Osteoblast (primary cell): ENCODE measurements around the gene PCCA. TPM values are rescaled to one million over a fixed set of nuclear protein-coding genes. Genes with fewer than 3 reads are reported as not detected.
A peak's percentile ranks its signal among the peaks of the same experiment; 100 is the strongest.
"Not testable (repeated sequence)": the region's sequence is repeated elsewhere in the genome, so short reads cannot be mapped to it uniquely, and the experiment has no call there.

Experiments used
- DNase-seq: peaks from one replicate; pipeline ENCODE4 v3.0.0; 2011; ENCODE audit warnings: low spot score, mixed read lengths; ENCODE audit not compliant: insufficient read length; ENCODE audit errors: missing footprints
- H2AFZ ChIP-seq: 2 replicates; pipeline ENCODE4 v1.6.0; 2011; ENCODE audit warnings: mild to moderate bottlenecking, low read length
- H3K27ac ChIP-seq: 2 replicates; pipeline ENCODE4 v1.5.1; 2011; ENCODE audit warnings: mild to moderate bottlenecking, low read depth, low read length, moderate library complexity
- H3K27me3 ChIP-seq: 2 replicates; pipeline ENCODE4 v1.6.0; 2012; ENCODE audit warnings: mild to moderate bottlenecking, control low read depth, inconsistent platforms, low read length, moderate library complexity; ENCODE audit not compliant: insufficient read depth
- H3K36me3 ChIP-seq: 2 replicates; pipeline ENCODE4 v1.5.1; 2011; ENCODE audit warnings: mild to moderate bottlenecking, low read length, control low read depth, moderate library complexity; ENCODE audit not compliant: insufficient read depth
- H3K4me1 ChIP-seq: 2 replicates; pipeline ENCODE4 v1.5.1; 2011; ENCODE audit warnings: mild to moderate bottlenecking, low read length, control low read depth, moderate library complexity; ENCODE audit not compliant: insufficient read depth
- H3K4me2 ChIP-seq: 2 replicates; pipeline ENCODE4 v1.6.0; 2011; ENCODE audit warnings: mild to moderate bottlenecking, low read length; ENCODE audit not compliant: insufficient read depth
- H3K4me3 ChIP-seq: fragments of 200-600 bp; sonication (generic); 3 replicates; pipeline ENCODE4 v1.5.1; 2012; ENCODE audit warnings: mild to moderate bottlenecking, low read length, inconsistent platforms; ENCODE audit not compliant: insufficient read depth
- H3K79me2 ChIP-seq: 2 replicates; pipeline ENCODE4 v1.6.0; 2012; ENCODE audit warnings: mild to moderate bottlenecking, low read length, control low read depth, inconsistent platforms; ENCODE audit not compliant: insufficient read depth
- H3K9me3 ChIP-seq: 2 replicates; pipeline ENCODE4 v1.5.1; 2011; ENCODE audit warnings: low read depth, low read length, control low read depth
- H4K20me1 ChIP-seq: 2 replicates; pipeline ENCODE4 v1.6.0; 2012; ENCODE audit warnings: mild to moderate bottlenecking, low read length, control low read depth; ENCODE audit not compliant: insufficient read depth
- CTCF ChIP-seq: IDR thresholded peaks from 2 replicates; pipeline ENCODE4 v1.5.1; 2011; ENCODE audit warnings: mild to moderate bottlenecking, low read depth, low read length, moderate library complexity; ENCODE audit errors: extremely low read depth
- total RNA-seq: library from RNA; depleted of rRNA; stranded (reverse); fragments of >200 nt; gene quantifications from 2 replicates; pipeline ENCODE4 v1.2.3, GENCODE V29; 2012

Gene PCCA
- total RNA-seq, 1 donor: 40.5 TPM

GRCh38 chr13:100090861-100091260, 2.0 kb downstream of the PCCA start:
- Histone ChIP-seq H3K36me3 (no peaks in the 10 kb centered on the region), H3K27me3 (no peaks in the 10 kb centered on the region), H3K27ac (no peak overlapping the region), H3K4me2 (peak overlapping the region; percentile 92), H4K20me1 (peaks cover 18% of the 10 kb centered on the region), H3K79me2 (peaks cover 68% of the 10 kb centered on the region), H2AFZ (no peak overlapping the region), H3K9me3 (peaks cover 3% of the 10 kb centered on the region), H3K4me1 (peaks cover 13% of the 10 kb centered on the region), H3K4me3 (no peak overlapping the region)
- TF ChIP-seq CTCF: no peak
- DNase-seq: no peak

- Histone ChIP-seq H3K27ac (no peak overlapping the region), H3K27me3 (no peaks in the 10 kb centered on the region), H3K9me3 (peaks cover 3% of the 10 kb centered on the region), H2AFZ (no peak overlapping the region), H3K4me2 (no peak overlapping the region), H3K36me3 (no peaks in the 10 kb centered on the region), H3K4me1 (peaks cover 13% of the 10 kb centered on the region), H3K79me2 (peaks cover 73% of the 10 kb centered on the region), H4K20me1 (peaks cover 18% of the 10 kb centered on the region), H3K4me3 (no peak overlapping the region)
- DNase-seq: no peak
- no peak for TF ChIP-seq CTCF
These were observed 2.5 kb downstream of the PCCA start for GRCh38 chr13:100091391-100091790.

- not testable (repeated sequence) for H2AFZ ChIP-seq, DNase-seq, H3K27ac ChIP-seq, H3K4me3 ChIP-seq, H3K4me2 ChIP-seq, H3K36me3 ChIP-seq, H3K9me3 ChIP-seq, H3K27me3 ChIP-seq
- H3K79me2 ChIP-seq: peaks cover 82% of the 10 kb centered on the region
- peaks cover 13% of the 10 kb centered on the region for H3K4me1 ChIP-seq
- H4K20me1 ChIP-seq: peaks cover 21% of the 10 kb centered on the region
These were observed 3.4 kb downstream of the PCCA start for GRCh38 chr13:100092273-100092672.

- Histone ChIP-seq H3K4me1 (peaks cover 10% of the 10 kb centered on the region), H3K27me3 (no peaks in the 10 kb centered on the region), H4K20me1 (peaks cover 19% of the 10 kb centered on the region), H2AFZ (no peak overlapping the region), H3K79me2 (peaks cover 80% of the 10 kb centered on the region), H3K27ac (no peak overlapping the region), H3K4me3 (no peak overlapping the region), H3K4me2 (no peak overlapping the region), H3K36me3 (no peaks in the 10 kb centered on the region), H3K9me3 (peaks cover 3% of the 10 kb centered on the region)
- no peak for TF ChIP-seq CTCF
- no peak for DNase-seq
These were observed 6.6 kb downstream of the PCCA start for GRCh38 chr13:100095498-100095897.
